NT2/D1 (cell line): ENCODE results near the gene FKBP5.

Source experiments
- SUZ12 ChIP-seq: IDR thresholded peaks from 2 replicates; pipeline ENCODE4 v1.6.1; 2011; ENCODE audit not compliant: insufficient read length, insufficient read depth; ENCODE audit errors: extremely low read depth
- ZNF274 ChIP-seq: IDR thresholded peaks from 2 replicates; pipeline ENCODE4 v1.6.1; 2011; ENCODE audit warnings: mild to moderate bottlenecking, low read depth, low read length

GRCh38 chr6:35651244-35651643 lies 37.5 kb downstream of the FKBP5 start:
- TF ChIP-seq ZNF274 (no peak), SUZ12 (no peak)
